ENCODE results near the gene ZMPSTE24. TPM values are rescaled to one million over a fixed set of nuclear protein-coding genes. Genes with fewer than 3 reads are reported as not detected.
"Not testable (repeated sequence)": the region's sequence is repeated elsewhere in the genome, so short reads cannot be mapped to it uniquely, and the experiment has no call there.

Gene ZMPSTE24
- total RNA-seq, 2 donors from 2014 or later = 26.1 to 36.4 TPM

DNA sequence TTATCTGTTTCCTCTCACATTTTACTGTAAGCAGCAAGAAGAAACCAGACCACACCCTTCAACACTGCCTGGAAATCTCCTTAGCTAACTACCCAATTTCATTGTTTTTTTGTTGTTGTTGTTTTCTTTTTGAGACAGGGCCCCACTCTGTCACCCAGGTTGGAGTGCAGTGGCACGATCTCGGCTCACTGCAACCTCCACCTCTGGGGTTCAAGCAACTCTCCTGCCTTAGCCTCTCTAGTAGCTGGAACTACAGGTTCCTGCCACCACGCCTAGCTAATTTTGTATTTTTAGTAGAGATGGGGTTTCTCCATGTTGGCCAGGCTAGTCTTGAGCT is 84.3 kb downstream of the ZMPSTE24 start:
- Mint-ChIP-seq H3K4me3 (peak overlapping the region; percentile 68), H3K4me1 (peaks cover 30% of the 10 kb centered on the region), H3K27ac (peak overlapping the region; percentile 81)
- not testable (repeated sequence) for H3K36me3 Mint-ChIP-seq (ENCODE audit: low read depth); H3K27me3 Mint-ChIP-seq; H3K9me3 Mint-ChIP-seq; ATAC-seq (replicated peaks)

Other genes with a start within 250 kb of the ZMPSTE24 start
- gene CAP1, start 217.5 kb upstream of the ZMPSTE24 start, total RNA-seq = 100 to 1,000 TPM; 405 to 687 TPM
- 100 to 1,000 TPM in 1 of 2 donors, 10 to 100 TPM in 1; 56.1 to 107 TPM for gene PPT1, start 161.0 kb upstream of the ZMPSTE24 start, total RNA-seq
- 10 to 100 TPM; 16.5 to 50.9 TPM for gene RLF, start 96.8 kb upstream of the ZMPSTE24 start, total RNA-seq
- under 1 TPM in 1 of 2 donors, not detected in 1; 0.50 TPM for gene TMCO2, start 10.3 kb upstream of the ZMPSTE24 start, total RNA-seq
- 10 to 100 TPM in 1 of 2 donors, 1 to 10 TPM in 1; 7.5 to 18.9 TPM for gene COL9A2, start 59.0 kb downstream of the ZMPSTE24 start, total RNA-seq
- 100 to 1,000 TPM; 219 to 280 TPM for gene SMAP2, start 115.5 kb downstream of the ZMPSTE24 start, total RNA-seq
- 1 to 10 TPM; 2.8 to 3.3 TPM for gene ZFP69B, start 192.2 kb downstream of the ZMPSTE24 start, total RNA-seq
- 1 to 10 TPM; 1.9 to 3.4 TPM for gene ZFP69, start 219.1 kb downstream of the ZMPSTE24 start, total RNA-seq

Measured in activated T-helper 17 cell treated with anti-CD3 and anti-CD28 coated beads, Interleukin-2, amount 50 U/mL, for 72 hours (primary cell).